GM12873 (cell line): ENCODE results near the gene DLG2.

ENCODE experiments used
- TF ChIP-seq, protein P1 (sequence below): IDR thresholded peaks from 2 replicates; pipeline ENCODE4 v1.5.1; 2012; ENCODE audit warnings: low read depth, mild to moderate bottlenecking, moderate library complexity, low read length, control low read depth; ENCODE audit not compliant: insufficient read depth; ENCODE audit errors: missing control alignments

Gene DLG2

DNA sequence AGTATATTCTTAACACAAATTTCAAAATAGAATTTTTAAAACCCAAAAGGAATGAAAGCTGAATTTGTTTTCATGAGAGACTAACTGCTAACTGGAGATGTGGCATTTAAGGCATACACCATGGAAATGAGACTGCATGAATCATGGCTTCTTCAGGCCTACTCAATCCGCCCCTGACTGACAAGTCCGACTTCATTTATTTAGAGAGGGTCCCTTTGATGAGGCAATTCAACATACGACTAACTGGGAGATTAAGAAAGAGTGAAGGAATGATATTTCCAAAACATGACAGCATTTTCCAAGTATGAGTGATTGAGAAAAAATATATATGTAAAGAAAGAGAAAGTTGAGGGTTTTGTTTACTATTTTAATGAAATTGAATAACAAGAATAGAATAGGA lies 720.1 kb downstream of the DLG2 start:
- TF ChIP-seq, protein P1, sequence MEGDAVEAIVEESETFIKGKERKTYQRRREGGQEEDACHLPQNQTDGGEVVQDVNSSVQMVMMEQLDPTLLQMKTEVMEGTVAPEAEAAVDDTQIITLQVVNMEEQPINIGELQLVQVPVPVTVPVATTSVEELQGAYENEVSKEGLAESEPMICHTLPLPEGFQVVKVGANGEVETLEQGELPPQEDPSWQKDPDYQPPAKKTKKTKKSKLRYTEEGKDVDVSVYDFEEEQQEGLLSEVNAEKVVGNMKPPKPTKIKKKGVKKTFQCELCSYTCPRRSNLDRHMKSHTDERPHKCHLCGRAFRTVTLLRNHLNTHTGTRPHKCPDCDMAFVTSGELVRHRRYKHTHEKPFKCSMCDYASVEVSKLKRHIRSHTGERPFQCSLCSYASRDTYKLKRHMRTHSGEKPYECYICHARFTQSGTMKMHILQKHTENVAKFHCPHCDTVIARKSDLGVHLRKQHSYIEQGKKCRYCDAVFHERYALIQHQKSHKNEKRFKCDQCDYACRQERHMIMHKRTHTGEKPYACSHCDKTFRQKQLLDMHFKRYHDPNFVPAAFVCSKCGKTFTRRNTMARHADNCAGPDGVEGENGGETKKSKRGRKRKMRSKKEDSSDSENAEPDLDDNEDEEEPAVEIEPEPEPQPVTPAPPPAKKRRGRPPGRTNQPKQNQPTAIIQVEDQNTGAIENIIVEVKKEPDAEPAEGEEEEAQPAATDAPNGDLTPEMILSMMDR: no peak

DNA sequence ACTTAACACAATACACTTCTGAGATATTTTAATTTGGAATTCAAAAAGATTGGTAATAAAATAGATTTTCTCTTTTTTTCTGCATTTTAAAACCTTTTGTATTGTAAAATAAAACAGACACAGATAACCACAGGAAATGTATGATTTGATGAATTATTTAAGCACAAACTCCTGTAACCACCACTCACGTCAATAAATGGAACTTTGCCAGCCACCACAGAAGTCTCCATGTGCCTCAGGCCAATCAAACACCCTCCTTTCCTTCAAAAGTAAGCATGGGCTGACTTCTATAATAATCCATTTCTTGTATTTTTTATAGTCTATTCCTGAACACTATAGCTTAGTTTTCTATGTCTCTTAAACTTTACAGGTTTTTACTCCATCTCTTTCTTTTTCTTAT lies 721.7 kb downstream of the DLG2 start:
- TF ChIP-seq, protein P1: no peak

DNA sequence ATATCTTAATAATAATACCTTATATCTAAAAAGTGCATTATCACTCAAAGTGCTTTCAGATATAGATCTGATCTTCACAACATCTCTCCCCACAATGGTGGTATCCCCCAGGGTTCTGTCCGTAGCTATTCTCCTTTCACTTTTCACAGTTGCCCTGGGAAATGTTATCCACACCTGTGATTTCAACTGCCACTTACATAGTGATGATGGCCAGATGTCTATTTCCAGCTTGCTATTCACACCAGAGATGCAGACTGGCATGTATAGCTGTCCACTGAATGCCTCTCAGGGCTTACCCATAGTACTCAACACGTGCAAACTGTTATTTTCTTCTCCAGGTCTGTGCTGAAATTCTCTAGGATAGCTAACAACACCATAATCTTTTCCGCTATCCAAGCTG lies 724.7 kb downstream of the DLG2 start:
- TF ChIP-seq, protein P1: no peak

DNA sequence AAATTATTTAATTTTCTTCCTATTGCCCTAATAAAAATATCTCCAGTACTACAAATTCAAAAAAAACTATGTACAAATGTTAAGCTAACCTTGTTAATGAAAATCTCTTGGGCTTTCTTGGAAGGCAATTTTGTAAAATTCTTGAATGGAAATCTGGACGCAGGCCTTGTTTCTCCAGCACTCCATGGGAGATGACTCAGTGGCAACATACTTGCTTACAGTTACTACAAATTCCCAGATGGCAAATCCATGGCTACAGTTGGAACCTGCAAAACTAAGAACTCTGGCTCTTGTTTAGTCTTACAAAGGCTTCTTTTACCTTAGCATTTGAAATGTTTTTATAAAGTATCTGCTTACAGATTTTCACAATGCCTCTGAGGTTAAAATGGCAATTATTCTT lies 725.2 kb downstream of the DLG2 start:
- TF ChIP-seq, protein P1: no peak

DNA sequence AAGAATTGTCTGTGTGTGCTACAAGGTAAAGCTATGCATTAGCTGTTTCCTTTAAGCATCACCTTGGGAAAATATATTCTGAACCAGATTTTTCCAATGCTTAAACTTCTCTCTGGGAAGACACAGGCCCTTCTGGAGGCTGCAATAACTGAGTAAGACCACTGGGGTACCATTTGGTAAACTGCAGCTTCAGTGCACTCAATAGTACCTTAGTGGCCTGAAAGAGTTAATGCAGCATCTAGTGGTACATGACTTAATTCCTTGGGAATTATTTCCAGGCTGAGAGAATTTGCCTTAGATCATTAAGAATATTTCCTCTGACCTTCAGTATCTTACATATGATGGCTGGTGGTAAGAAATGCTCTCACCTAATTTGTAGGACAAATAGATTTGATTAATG lies 727.4 kb downstream of the DLG2 start:
- TF ChIP-seq, protein P1: peak; percentile 50

DNA sequence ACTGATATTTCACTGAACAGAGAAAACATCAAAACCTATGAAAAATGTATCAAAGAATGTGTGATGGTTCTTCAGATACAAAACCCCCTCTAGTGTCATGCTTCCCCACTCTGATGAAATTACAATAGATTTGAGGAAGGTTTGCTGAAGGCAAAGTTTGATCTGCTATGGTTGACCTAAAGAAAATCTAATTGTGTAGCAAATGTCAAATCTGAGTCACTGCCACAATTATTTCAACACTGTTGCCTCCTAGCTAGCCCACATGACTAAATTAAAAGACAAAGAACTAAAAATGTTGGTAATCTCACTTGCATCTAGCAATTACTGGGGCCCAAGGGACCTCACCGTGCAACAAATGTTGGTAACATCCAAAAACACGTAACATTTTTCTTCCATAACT lies 728.0 kb downstream of the DLG2 start:
- TF ChIP-seq, protein P1: no peak

DNA sequence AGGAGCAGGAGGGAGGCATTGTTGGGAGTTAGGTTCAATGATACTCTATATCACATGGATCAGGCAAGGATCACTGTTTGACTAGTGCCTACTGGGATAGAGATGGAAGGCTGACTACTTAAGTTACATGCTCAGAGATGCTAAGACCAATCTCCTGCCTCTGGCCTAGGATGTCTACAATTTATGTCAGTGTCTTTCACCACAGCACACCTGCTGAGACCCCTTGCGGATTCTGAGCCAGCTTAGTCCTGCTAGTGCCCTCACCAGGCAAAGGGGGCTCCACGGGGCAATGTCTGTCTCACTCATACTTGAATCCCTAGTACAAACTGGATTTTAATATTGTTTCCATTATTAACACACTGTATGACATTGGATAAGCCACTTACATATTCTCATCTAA lies 732.5 kb downstream of the DLG2 start:
- TF ChIP-seq, protein P1: no peak
